GM18502 (cell line): ENCODE data around the gene RBM19.
"Not testable (repeated sequence)": the region's sequence is repeated elsewhere in the genome, so short reads cannot be mapped to it uniquely, and the experiment has no call there.

Source experiments
- ATAC-seq: cut with Tn5 transposase; IDR thresholded peaks from one replicate; pipeline ENCODE4 v1.9.1; 2021; ENCODE audit warnings: mild to moderate bottlenecking; ENCODE audit not compliant: unreplicated experiment, poor library complexity

Gene RBM19

DNA sequence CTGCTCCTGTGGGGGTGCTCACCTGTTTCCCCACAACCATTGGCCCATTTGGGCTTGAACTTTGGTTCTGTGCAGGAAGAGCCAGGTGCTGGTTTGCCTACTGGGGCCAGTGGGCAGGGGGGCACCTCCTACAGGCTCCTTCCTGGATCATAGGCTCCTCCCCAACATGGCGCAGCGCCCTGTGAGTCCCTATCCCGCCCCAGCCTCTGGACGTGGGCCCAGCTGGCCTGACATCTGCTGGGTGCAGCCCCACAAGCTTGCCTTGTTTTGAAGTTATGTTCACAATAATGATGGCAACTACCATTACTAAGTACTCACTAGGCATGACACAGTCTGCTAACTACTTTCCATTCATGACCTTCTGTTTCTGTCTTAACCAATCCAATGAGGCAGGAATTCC, 147.8 kb downstream of the RBM19 start:
- ATAC-seq: no peak

GRCh38 chr12:113816866-113817265, 149.3 kb downstream of the RBM19 start:
- ATAC-seq: no peak

DNA sequence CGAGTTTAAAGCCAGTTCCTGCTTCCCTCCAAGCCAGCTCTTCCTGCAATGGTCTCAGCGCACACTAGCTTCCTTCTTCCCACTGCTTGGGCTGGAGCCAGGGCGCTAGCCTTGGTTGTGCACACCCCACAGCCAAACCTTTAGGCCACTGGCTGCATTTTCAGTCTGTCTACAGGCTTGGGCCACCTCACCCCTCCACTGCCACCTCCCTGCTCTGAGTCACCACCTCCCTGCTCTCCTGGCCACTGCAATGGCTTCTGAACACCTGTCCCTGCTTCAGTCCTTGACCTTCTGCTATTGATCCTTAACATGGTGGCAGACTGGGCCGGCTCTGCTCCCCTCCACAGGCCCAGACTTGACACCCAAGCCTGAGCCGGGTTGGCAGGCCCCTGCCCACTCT, 151.1 kb downstream of the RBM19 start:
- no peak for ATAC-seq

DNA sequence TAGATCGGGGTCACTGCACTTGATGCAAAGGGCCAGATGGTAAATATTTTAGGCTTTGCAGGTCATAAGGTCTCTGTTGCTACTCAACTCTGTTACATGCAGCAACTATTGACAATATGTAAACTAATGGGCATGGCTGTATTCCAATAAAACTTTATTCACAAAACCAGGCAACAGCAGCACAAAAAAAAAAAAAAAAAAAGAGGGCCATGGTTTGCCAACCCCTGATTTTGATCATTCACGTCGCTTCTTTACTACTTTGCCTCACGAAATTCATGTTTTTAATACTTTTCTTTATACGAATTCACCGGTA, 152.9 kb downstream of the RBM19 start:
- ATAC-seq: no peak

DNA sequence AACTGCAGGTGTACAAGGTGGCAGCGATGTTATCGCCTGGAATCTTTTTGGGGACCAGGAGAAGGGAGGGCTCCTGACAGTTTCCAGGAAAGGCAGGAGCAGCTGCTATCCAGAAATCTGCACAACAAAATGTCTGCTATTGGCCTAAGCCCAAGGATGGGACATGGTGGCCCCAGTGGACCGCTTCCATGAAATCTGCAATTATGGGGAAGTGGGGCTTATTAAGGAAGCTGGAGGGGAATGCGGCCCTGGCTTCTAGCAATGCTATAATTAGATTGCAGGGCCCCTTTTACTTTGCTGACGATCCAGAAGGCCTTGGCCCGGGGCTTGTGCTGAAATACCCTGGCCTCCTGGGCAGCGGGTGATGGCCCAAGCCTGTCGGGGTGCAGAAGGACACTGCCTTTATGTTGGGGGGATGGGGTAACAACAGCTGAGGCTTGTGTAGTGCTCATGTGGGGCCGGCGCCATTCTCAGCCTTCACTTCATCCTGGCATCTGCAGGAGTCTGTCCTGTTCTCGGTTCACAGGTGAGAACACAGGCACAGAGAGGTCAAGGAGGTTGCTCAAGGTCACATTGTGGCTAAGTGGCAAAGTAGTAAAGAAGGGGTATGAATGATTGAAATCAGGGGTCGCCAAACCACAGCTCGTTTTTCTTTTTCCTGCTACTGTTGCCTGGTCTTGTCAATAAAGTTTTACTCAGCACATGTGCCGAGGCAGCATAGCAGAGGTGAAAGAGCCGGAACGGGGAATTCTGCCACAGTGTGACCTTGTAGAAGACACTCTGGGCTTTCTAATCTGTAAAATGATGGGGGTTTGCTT, 153.5 kb downstream of the RBM19 start:
- ATAC-seq: no peak

GRCh38 chr12:113809462-113810220, 156.5 kb downstream of the RBM19 start:
- ATAC-seq: not testable (repeated sequence)

DNA sequence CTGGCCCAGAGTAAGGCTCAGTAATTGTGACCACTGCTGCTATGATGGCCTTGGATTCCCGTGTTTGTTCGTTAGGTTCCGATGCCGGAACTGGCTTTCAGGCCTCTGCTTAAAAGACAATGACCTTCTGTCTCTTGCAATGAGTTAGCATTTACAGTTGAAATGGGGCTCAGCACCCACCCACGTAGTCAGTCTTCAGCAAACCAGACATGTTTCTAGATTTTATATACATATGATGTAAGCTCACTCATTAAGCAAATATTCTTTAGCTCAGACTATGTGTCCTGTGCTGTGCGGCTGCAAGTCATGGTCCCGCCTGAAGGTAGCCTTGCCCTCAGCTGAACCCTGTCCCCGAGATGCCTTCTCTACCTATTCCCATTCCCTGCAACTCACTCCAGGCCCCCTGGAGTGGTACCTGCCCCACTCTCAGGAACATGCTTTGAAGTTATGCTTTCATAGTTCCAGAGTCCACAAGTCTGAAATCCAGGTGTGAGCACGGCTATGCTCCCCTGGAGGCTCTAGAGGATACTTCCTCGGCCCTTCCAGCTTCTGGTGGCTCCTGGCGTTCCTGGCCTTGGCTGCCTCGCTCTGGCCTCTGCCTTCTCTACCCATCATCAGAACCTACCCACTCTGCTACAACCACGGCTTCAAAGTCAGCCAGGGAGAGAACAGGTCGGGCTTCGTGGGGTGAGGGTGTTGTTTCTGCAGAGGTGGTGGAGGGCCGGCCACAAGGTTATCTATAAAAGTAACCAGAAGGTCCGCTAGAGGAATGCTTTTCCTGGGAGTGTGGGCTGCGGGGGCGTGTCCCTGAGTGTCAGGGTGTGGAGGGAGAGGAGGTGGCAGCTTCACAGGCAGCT, 157.8 kb downstream of the RBM19 start:
- ATAC-seq: no peak

GRCh38 chr12:113805673-113806072, 160.5 kb downstream of the RBM19 start:
- no peak for ATAC-seq

DNA sequence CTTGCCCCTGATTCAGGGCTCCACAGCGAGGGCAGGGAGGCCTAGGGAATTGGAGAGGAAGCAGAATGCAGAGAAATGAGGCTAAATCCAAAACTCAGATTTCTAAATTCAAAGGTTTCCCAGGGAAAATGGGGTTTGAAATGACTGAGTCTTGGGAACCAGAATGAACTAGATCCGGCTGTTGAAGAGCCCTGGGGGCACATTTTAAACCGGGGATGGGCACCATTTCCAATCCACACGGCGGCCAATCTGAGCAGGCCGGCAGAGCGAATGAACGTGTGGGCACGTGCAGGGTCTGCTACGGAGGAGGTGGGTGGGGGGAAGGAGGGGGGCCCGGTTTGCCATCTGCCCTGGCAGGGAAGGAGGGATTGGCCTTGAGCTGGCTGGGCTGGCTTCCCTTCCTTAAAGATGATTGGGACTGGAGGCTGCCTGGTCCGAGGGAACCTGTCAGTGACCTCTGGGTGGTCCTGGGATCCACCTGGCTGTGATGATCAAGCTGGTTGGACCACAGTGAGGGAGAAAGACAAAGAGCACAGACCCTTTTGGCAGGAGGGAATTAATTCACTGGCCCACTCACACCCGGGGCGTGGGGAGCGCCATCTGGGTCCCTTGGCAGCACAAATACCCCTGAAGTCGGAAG, 161.0 kb downstream of the RBM19 start:
- no peak for ATAC-seq

DNA sequence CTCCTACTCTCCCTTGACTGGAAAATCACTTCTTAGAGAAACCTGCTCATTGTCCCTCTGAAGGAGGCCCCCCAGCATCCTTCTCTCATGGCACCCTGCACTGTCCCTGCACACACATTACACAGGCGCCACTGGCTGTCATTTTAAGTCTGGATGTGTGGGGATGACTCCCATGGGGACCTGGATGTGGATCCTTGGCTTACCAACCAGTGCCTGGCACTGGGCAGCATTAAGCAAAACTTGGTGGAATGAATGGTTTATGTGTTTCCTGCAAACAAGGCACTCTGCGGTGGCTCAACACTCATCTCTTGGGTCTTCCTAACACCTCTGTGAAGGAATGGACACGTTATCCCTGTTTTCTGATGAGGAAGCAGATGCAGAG, 162.4 kb downstream of the RBM19 start:
- no peak for ATAC-seq

- no peak for ATAC-seq
Observed at GRCh38 chr12:113802966-113803758, 163.0 kb downstream of the RBM19 start.

GRCh38 chr12:113802000-113802749, 163.9 kb downstream of the RBM19 start:
- ATAC-seq: no peak

DNA sequence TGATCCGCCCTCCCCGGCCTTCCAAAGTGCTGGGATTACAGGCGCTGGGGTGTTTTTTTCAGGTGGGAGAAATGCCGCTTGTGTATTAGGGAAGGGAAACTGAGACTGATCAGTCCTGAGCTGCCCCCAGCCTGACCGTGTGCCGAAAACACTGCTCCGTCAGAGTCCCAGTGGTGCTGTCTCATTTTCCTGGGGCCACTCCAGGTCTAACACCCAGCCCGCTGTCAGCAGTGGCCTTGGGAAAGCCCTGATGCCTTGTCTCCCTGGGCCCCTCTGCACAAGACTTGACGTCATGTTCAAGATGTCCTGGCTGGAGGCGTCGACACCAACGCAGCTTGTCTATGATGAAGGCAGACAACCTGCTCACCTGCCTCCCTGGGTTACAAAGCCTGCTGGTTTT, 165.9 kb downstream of the RBM19 start:
- no peak for ATAC-seq

- no peak for ATAC-seq
Observed at GRCh38 chr12:113798552-113798951, 167.6 kb downstream of the RBM19 start.

GRCh38 chr12:113797535-113797868, 168.6 kb downstream of the RBM19 start:
- ATAC-seq: no peak

GRCh38 chr12:113796852-113797534, 169.1 kb downstream of the RBM19 start:
- no peak for ATAC-seq

GRCh38 chr12:113796066-113796827, 169.9 kb downstream of the RBM19 start:
- no peak for ATAC-seq

DNA sequence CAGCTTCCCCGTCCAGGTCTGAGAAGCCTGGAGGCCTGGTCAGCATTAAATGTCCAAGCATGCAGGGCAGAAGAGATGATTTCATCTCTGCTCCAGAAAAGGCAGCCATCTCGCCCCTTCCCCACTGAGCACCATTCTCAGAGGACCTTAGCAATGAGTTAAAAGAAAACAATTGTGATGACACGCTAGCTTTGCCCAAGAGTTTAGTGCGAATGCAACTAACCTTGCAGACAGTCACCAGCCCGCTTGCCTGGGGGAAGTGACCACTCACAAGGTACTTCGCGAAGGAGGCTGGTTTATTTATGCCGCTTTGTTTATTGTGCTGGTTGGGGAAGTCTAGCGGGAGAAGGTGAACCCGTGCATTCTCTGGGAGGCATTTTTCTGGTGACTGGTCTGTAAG, 170.7 kb downstream of the RBM19 start:
- ATAC-seq: no peak
